NCI-H1436 (cell line): ENCODE data around the gene PALM3.

Experiments
- DNase-seq: peaks from one replicate; lab custom pipeline; 2025; lab: John Stamatoyannopoulos, UW

PALM3 gene, protein sequence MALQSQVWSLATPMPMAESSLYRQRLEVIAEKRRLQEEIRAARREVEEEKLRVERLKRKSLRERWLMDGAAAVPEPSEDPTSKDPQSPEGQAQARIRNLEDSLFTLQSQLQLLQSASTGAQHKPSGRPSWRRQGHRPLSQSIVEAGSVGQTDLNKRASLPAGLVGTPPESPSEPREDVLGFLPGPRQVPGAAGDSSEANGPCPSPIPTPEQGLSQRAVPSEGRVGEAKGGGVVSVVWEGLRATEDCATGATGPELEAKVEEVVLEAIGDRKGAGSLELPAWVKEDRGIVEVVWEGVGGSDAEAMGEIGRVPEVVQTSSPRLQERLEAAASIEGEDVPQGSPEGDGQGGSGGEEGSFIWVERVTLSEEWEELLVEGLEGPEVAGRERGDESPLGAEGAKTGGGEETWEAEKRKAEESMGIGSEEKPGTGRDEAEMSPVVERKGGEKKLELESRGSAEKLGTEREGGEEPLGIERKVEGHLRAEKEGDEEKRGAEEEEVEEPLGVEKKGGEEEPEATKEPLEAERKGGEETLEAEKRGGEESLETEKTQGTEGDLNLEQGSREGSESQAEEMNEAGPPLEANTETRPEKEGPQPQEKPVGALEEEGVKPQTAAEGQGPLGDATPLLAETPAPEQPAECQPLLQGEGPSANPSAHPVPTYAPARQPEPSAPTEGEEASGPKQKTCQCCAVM

DNA sequence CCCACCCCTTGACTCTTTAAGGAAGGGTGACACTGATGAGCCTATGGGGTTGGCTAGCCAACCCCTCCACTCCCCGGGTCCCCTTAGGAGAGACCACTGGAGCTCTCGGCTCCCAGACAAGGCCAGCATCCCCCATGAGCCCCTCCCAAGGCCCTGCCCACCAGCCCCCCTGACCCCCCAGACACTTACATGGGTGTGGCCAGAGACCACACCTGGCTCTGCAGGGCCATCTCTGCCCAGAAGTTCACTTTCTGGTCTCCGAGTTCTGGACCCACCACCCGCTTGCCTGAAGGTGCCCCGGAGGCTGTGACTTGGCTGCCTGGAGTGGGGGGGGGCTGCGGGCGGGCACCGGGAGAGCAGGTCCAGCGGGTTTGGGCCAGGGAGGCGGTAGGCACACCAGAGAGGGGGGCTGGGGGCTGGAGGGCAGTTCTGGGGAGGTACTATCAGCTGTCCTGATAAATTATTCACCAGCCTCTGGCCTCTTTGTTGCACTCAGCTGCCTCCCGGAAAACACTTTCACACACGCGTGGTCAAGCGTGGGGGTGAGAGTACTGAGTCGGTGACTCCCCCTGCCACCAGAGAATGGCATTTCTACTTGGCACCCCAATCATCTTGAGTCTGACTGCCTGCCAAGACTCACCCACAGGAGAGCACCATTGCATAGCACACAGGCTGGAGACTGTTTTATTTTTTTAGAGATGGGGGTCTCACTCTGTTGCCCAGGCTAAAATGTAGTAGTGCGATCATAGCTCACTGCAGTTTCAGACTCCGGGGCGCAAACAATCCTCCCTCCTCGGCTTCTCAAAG, at the start of gene PALM3:
TSS of gene PALM3 (minus strand) at position 326 of the 807 bp plus-strand sequence. CDS start at position 230, 96 bp downstream.
- DNase-seq: no peak

DNA sequence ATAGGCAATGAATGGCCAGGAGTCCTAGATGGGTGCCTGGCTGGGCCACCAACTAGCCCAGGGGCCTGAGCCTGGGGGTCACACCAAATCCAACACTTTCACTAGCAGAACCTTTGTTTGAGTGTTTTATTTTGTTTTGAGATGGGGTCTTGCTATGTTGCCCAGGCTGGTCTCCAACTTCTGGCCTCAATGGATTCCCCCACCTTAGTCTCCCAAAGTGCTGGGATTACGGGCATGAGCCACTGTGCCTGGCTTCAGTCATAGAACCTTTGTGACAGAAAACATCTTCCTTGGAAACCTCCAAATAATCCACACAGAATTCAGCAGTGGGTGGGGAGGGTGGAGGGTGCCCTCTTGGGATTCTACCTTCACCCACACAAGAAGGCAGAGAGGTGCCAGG, 49.6 kb upstream of the PALM3 start:
- DNase-seq: no peak

GRCh38 chr19:14110650-14111049, 48.8 kb upstream of the PALM3 start:
- no peak for DNase-seq

DNA sequence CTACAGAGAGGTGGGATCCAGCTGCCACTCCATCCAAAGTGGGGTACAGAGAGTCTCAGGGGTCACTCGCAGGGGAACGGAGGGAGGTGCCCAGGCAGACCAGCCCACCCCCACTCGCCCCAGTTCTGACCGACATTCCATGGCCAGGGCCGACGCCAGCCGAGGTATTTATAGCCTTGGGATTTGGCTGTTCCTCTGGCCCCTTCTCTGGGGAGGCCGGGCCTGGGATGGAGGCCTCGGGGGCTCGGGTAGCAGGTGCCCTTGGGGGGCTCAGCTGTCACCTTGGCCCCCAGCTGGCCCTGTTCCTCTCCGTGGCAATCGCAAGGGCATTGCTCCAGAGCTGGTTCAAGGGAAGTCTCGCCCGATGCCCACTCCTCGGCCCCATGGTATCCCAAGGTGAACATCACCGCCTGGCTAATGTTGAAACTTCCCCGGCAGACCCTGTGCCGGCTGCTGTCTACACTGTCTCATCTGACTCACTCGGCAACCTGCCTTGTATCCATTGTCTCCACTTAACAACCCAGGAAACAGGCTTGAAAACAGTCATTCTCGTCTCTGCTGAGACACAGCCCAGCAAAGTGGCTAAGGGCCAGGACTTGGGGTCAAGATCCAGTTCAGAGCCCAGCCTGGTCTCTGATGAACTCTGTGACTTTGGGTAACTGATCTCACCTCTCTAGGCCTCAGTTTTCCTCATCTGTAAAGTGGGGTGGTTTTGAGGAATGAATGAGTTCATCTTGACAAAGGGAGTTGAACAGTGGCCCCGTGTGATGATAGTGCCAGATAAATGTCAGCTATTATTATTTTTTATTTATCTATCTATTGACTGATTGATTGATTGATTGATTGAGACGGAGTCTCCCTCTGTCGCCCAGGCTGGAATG, 45.9 kb upstream of the PALM3 start:
- no peak for DNase-seq

DNA sequence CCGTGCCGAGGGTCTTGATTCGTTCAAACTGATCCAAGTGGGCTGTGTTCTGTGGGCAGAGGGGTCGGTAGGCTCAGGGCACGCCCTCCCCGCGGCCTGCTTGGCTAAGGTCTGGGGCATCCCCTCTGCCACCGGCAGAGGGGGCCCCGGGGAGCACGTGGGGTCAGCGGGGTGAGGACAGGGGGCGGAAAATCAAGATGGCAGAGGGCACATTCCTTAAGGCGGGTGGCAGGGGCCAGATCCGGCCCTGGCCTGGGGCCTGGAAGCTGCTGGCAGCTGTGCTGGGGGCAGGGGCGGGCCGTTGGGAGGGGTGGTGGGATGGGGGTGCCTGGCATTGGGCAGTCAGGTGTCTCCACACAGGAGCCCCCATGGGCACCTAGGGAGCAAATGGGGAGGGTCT, 45.0 kb upstream of the PALM3 start:
- DNase-seq: no peak

- no peak for DNase-seq
These were observed 43.8 kb upstream of the PALM3 start for GRCh38 chr19:14105680-14106079.

DNA sequence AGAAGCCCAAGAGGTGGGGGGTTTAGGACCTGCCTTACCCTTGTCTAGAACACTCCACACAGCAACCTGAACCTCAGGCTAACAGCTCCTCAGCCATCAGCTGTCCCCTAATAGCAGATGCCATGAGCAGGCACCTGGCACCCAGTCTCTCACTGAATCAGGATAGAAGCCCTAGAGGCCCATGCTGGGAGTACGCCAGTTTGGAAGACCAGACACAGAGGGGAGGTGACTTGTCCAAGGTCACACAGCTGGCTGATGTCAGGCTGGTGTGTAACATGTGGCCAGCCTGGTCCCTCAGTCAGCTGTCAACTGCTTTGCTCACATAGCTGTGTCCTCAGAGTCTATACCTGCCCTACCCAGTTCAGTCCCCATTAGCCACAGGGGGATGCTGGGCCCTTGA, 41.4 kb upstream of the PALM3 start:
- DNase-seq: no peak

GRCh38 chr19:14102756-14103155, 40.9 kb upstream of the PALM3 start:
- DNase-seq: no peak

- DNase-seq: no peak
These were observed 40.3 kb upstream of the PALM3 start for GRCh38 chr19:14102102-14102696.

DNA sequence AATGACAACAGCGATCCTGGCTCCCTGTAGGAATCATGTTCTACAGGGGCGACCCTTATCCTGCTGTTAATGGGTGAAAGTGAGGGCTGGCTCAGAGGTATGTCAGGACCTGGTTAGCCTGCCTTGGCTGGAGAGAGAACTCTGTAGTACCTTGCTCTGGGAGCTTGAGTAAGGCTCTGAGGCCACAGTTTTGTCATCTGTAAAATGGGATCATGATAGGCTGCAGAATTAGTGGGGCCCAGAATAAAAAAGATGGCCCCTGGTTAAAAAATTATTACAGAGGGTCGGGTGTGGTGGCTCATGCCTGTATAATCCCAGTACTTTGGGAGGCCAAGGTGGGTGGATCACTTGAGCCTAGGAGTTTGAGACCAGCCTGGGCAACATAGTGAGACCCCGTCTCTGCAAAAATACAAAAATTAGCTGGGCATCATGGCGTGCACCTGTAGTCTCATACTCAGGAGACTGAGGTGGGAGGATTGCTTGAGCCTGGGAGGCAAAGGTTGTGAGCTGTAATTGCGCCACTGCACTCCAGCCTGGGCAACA, 39.2 kb upstream of the PALM3 start:
- DNase-seq: no peak

DNA sequence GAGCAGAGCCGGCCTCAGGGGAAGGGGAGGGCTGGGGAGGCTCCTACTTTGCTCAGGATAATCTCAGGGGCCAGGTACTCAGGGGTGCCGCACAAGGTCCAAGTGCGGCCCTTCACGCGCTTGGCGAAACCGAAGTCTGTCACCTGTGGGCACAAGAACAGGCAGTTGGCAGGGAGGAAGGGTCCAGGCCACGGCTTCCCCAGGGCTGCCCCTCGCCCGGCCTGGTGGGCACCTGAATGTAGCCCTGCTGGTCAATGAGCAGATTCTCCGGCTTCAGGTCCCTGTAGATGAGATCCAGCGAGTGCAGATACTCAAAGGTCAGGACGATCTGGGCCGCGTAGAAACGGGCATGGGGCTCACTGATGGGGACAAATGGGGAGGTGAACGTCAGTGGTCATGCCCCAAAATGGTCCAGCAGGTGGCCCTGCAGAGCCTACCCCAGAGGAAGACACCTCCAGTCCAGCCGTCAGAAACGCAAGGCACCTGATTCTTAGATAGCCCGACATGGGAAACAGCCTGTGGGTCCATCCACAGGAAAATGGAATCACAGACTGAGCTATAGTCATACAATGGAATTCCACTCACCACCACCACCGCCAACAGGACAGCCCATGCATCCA, 35.8 kb upstream of the PALM3 start:
- no peak for DNase-seq

DNA sequence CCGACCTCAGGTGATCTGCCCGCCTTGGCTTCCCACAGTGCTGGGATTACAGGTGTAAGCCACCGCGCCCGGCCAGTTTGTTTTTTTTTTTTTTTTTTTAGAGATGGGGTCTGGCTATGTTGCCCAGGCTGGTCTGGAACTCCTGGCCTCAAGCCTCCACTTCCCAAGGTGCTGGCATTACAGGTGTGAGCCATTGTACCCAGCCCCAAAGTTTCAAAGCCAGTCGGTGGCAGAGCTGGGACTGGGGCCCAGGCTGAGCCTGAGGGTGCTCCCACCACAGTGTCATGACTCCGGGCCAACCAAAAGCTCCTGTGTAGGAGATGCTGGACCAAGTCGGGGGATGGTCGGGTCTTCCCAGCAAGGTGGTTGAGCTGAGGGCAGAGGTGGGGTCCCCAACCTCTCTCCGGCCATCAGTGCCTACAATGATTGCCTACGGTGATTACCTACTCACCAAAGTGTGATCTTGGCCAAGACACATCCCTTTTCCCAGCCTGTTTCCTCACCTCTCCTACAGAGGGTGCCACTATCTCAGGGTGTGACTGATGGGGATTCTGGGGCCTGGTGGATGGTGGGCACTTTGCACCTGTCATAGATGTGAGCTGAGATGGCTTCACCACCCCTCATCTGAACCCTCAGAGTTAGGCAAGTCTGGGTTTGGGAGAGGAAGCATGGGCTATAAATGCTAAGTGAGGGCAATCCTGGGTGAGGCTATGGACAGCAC, 34.6 kb upstream of the PALM3 start:
- DNase-seq: no peak

- no peak for DNase-seq
These were observed 33.0 kb upstream of the PALM3 start for GRCh38 chr19:14094854-14095253.

DNA sequence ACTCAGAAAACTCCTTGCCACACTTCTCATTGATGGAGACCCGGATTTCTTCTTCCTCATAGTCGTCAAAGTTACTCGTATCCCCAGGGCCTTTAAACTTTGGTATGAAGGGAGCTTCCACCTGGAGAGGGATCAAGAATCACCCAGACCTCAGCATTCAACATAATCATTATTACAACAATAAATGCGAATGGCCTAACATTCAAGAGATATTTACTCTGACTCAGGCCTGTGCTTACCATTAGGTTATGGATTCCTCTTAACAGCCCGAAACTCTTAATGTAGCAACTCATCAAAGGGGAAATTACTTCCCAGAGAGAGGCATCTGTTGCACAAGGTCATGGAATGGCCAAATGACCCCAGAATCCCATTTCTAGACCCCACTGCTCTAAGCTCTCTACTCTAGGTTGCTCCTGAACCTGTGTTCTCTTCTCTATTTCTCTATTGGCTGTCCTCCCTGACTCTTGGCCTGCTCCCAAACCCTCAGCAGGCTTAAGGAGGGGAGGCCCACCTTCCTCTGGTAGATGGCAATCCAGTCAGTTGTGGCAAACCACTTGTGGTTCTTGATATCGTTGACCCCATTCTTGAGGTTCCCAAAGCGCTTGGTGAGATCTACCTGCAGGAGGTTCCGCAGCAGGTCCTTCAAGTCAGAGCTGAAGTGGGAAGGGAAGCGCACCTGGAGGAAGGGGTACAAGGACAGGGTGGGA, 31.4 kb upstream of the PALM3 start:
- no peak for DNase-seq

DNA sequence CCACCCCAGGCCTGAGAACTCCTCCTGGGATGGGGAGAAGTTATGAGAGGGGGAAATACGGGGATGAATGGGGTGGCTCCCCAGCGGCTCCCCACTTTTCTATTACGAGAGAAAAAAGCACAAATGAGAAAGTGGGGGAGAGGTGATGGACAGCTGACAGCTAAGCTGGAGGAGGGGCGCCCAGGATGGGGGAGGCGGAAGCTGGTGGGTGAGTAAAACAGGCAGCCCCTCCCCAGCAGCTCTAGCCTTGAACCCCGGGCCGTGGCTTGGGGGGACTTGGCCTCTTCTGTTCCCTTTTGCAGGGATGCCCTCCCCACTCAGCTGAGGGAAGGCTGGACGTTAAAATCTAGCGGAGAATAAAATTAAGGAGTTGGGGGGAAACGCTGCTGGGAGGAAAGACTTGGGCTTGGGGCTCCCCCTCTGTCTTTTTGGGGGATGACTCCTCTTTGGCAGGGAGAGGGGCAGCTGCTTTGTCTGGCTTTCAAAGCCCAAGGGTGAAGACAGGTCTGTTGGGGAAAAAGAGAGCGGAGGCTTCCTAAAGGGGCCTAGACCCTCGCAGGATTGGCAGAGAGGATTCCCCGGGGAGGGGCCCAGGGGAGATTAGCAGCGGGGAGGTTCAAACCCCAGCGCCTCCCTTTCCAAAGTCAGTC, 30.1 kb upstream of the PALM3 start:
- no peak for DNase-seq

GRCh38 chr19:14091081-14091812, 29.4 kb upstream of the PALM3 start:
- peak; percentile 89 for DNase-seq

DNA sequence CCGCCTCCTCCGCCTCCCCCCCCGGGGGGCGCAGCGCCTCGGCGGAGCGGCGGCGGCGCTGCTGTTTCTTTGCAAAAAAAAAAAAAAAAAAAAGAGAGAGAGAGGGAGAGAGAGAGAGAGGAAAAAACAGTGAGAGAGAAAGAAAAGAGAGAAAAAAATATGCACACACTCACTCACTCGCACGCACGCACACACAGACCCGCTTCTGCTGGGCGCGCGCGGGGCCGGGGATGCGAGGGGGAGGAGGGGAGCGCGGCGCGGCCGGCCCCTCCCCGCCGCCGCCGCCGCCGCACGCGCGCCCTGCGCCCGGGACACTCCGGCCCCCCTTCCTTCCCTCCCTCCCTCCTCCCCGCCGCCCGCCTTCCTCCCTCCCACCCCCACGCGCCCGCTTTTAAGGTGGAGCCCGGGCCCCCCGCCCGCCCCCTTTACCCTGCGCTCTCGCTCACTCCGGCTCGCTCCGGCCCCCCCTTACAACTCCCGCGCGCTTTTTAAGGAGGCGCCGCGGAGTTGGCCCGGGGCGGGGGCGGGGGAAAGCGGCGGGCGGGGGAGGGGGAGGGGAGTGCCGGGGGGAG, 28.7 kb upstream of the PALM3 start, which contains the start of gene SAMD1:
TSS of gene SAMD1 (minus strand) at position 243 of the 572 bp plus-strand sequence.
- peak; percentile 89 for DNase-seq
